Activated B cell treated with CpG ODN at 0.5 μM for 24 hours (primary cell): ENCODE data around the gene NXF3. TPM values are rescaled to one million over a fixed set of nuclear protein-coding genes. Genes with fewer than 3 reads are reported as not detected.
"Not testable (repeated sequence)": the region's sequence is repeated elsewhere in the genome, so short reads cannot be mapped to it uniquely, and the experiment has no call there.

Source experiments
- ATAC-seq: fragments of 200-7000 bp; cut with Tn5 transposase; one replicate; pipeline ENCODE4 v1.10.0; 2021; ENCODE audit warnings: low read depth, mild to moderate bottlenecking, moderate library complexity
- CTCF ChIA-PET: fragments of 350-600 bp; sonication (Branson Sonifier 250); formaldehyde crosslinking; loops from one replicate; lab custom pipeline; 2021; ENCODE audit warnings: antibody characterized with exemption; lab: Charles Lee
- POLR2A ChIA-PET: fragments of 350-600 bp; sonication (Branson Sonifier 250); formaldehyde crosslinking; loops from one replicate; lab custom pipeline; 2021; ENCODE audit warnings: antibody characterized with exemption; lab: Charles Lee
- DNase-seq: peaks from one replicate; pipeline ENCODE4 v3.0.0; 2022
- H3K27ac Mint-ChIP-seq: one replicate; pipeline ENCODE4 v1.8.0; 2020; ENCODE audit warnings: mixed read lengths
- H3K27me3 Mint-ChIP-seq: one replicate; pipeline ENCODE4 v1.8.0; 2021; ENCODE audit warnings: mixed read lengths
- H3K36me3 Mint-ChIP-seq: one replicate; pipeline ENCODE4 v1.8.0; 2021; ENCODE audit warnings: low read depth, mixed read lengths
- H3K4me1 Mint-ChIP-seq: one replicate; pipeline ENCODE4 v1.8.0; 2021; ENCODE audit warnings: mixed read lengths
- H3K4me3 Mint-ChIP-seq: one replicate; pipeline ENCODE4 v1.8.0; 2020; ENCODE audit warnings: mild to moderate bottlenecking, mixed read lengths
- H3K9me3 Mint-ChIP-seq: one replicate; pipeline ENCODE4 v1.8.0; 2020; ENCODE audit warnings: mixed read lengths
- intact Hi-C: fragments of 100-400 bp; cut with micrococcal nuclease; formaldehyde crosslinking; loops from one replicate; pipeline ENCODE4 v1.15.1; 2024
- total RNA-seq: library from RNA; stranded (reverse); gene quantifications from 2 replicates; pipeline ENCODE4 v1.2.3, GENCODE V29; 2022
- TF ChIP-seq, protein P1 (sequence below): fragments of 200-600 bp; IDR thresholded peaks from one replicate; pipeline ENCODE4 v1.8.0; 2022; ENCODE audit warnings: antibody characterized with exemption, mild to moderate bottlenecking

Gene NXF3, protein sequence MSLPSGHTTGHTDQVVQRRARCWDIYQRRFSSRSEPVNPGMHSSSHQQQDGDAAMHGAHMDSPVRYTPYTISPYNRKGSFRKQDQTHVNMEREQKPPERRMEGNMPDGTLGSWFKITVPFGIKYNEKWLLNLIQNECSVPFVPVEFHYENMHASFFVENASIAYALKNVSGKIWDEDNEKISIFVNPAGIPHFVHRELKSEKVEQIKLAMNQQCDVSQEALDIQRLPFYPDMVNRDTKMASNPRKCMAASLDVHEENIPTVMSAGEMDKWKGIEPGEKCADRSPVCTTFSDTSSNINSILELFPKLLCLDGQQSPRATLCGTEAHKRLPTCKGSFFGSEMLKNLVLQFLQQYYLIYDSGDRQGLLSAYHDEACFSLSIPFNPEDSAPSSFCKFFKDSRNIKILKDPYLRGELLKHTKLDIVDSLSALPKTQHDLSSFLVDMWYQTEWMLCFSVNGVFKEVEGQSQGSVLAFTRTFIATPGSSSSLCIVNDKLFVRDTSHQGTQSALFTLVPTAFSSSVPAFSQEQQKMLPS
- total RNA-seq, result not detected in 2 replicates

GRCh38 chrX:103092942-103093341, at the start of gene NXF3:
Gene NXF3 (minus strand): TSS chrX:103093143. CDS start chrX:103093023, 120 bp downstream.
- POLR2A ChIA-PET, result no interaction called here
- H3K36me3 Mint-ChIP-seq, result no peaks in the 10 kb centered on the region
- no peaks in the 10 kb centered on the region for H3K9me3 Mint-ChIP-seq
- H3K27ac Mint-ChIP-seq, result no peak within 1 kb of the TSS
- intact Hi-C loops, result no loop called here
- no peaks in the 10 kb centered on the region for H3K4me1 Mint-ChIP-seq
- no peak for DNase-seq
- H3K4me3 Mint-ChIP-seq, result no peak within 1 kb of the TSS
- no peak for ATAC-seq
- TF ChIP-seq, protein P1, sequence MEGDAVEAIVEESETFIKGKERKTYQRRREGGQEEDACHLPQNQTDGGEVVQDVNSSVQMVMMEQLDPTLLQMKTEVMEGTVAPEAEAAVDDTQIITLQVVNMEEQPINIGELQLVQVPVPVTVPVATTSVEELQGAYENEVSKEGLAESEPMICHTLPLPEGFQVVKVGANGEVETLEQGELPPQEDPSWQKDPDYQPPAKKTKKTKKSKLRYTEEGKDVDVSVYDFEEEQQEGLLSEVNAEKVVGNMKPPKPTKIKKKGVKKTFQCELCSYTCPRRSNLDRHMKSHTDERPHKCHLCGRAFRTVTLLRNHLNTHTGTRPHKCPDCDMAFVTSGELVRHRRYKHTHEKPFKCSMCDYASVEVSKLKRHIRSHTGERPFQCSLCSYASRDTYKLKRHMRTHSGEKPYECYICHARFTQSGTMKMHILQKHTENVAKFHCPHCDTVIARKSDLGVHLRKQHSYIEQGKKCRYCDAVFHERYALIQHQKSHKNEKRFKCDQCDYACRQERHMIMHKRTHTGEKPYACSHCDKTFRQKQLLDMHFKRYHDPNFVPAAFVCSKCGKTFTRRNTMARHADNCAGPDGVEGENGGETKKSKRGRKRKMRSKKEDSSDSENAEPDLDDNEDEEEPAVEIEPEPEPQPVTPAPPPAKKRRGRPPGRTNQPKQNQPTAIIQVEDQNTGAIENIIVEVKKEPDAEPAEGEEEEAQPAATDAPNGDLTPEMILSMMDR, result no peak
- CTCF ChIA-PET, result no interaction called here
- H3K27me3 Mint-ChIP-seq, result no peaks in the 10 kb centered on the region

- CTCF ChIA-PET, DNase-seq, H3K4me3 Mint-ChIP-seq, H3K27ac Mint-ChIP-seq, intact Hi-C loops, ATAC-seq, H3K4me1 Mint-ChIP-seq, H3K9me3 Mint-ChIP-seq, H3K27me3 Mint-ChIP-seq, H3K36me3 Mint-ChIP-seq, POLR2A ChIA-PET: not testable (repeated sequence)
These were observed 43.6 kb upstream of the NXF3 start for GRCh38 chrX:103136528-103136927.

- intact Hi-C loops, result no loop called here
- DNase-seq, result no peak
- no peaks in the 10 kb centered on the region for H3K36me3 Mint-ChIP-seq
- H3K4me1 Mint-ChIP-seq, result no peaks in the 10 kb centered on the region
- TF ChIP-seq, protein P1, result no peak
- no peak for ATAC-seq
- H3K27me3 Mint-ChIP-seq, result no peaks in the 10 kb centered on the region
- H3K27ac Mint-ChIP-seq, result no peak overlapping the region
- CTCF ChIA-PET, result no interaction called here
- no peaks in the 10 kb centered on the region for H3K9me3 Mint-ChIP-seq
- POLR2A ChIA-PET, result no interaction called here
- no peak overlapping the region for H3K4me3 Mint-ChIP-seq
These were observed 31.3 kb upstream of the NXF3 start for GRCh38 chrX:103124284-103124683.

DNA sequence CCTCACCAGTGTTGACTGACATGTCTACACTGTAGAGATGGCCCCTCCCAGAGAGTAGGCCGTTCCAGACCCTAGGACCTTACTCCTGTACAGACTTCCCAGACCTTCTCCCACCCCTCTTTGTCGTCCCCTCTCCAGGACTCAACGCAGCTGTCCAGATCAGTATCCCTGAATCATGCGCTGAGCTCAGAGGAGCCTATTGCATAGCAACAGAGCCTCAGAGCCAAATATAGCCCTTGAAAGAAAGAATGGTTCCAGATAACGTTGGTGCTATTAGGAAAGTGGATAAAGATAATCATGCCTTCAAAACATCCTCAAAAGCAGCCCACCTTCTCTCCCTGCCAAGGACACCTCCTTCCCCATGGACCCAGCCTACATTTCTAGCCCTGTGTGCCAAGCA, 27.8 kb upstream of the NXF3 start:
- ChIA-PET CTCF (no interaction called here), POLR2A (no interaction called here)
- intact Hi-C loops, result no loop called here
- DNase-seq (no peak), ATAC-seq (no peak)
- H3K27me3 Mint-ChIP-seq, result no peaks in the 10 kb centered on the region
- no peaks in the 10 kb centered on the region for H3K4me1 Mint-ChIP-seq
- TF ChIP-seq, protein P1, result no peak
- H3K27ac Mint-ChIP-seq, result no peak overlapping the region
- no peak overlapping the region for H3K4me3 Mint-ChIP-seq
- H3K9me3 Mint-ChIP-seq, result no peaks in the 10 kb centered on the region
- no peaks in the 10 kb centered on the region for H3K36me3 Mint-ChIP-seq

DNA sequence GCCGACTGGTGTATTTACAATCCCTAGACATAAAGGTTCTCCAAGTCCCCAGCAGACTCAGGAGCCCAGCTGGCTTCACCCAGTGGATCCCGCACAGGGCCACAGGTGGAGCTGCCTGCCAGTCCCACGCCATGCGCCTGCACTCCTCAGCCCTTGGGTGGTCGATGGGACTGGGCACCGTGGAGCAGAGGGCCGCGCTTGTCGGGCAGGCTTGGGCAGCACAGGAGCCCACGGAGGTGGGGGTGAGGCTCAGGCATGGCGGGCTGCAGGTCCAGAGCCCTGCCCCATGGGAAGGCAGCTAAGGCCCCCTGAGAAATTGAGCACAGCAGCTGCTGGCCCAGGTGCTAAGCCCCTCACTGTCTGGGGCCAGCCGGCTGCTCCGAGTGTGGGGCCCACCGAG, 24.0 kb upstream of the NXF3 start:
- H3K27me3 Mint-ChIP-seq, H3K9me3 Mint-ChIP-seq, ATAC-seq, H3K4me1 Mint-ChIP-seq, H3K27ac Mint-ChIP-seq, intact Hi-C loops, H3K4me3 Mint-ChIP-seq, H3K36me3 Mint-ChIP-seq, DNase-seq, CTCF ChIA-PET, POLR2A ChIA-PET: not testable (repeated sequence)

- H3K27me3 Mint-ChIP-seq, CTCF ChIA-PET, intact Hi-C loops, H3K4me1 Mint-ChIP-seq, H3K9me3 Mint-ChIP-seq, ATAC-seq, DNase-seq, H3K36me3 Mint-ChIP-seq, H3K27ac Mint-ChIP-seq, POLR2A ChIA-PET, H3K4me3 Mint-ChIP-seq: not testable (repeated sequence)
These were observed 16.6 kb upstream of the NXF3 start for GRCh38 chrX:103109497-103109896.
